SK-N-MC (cell line): ENCODE data around the gene CAPS.

Experiments
- EZH2 ChIP-seq: fragments of 200-600 bp; sonication (generic); IDR thresholded peaks from one replicate; pipeline ENCODE4 v1.6.1; 2017; ENCODE audit warnings: antibody characterized with exemption
- FOXP2 ChIP-seq: optimal IDR thresholded peaks from 2 replicates; pipeline ENCODE3; 2011; ENCODE audit warnings: mild to moderate bottlenecking, moderate library complexity; ENCODE audit not compliant: insufficient read depth; ENCODE audit errors: extremely low read length, control extremely low read depth
- POLR2AphosphoS5 ChIP-seq: IDR thresholded peaks from 2 replicates; pipeline ENCODE4 v1.6.1; 2012; ENCODE audit warnings: mild to moderate bottlenecking, low read depth, low read length, borderline replicate concordance

- TF ChIP-seq EZH2 (no peak), POLR2AphosphoS5 (no peak), FOXP2 (no peak)
Measured at GRCh38 chr19:5953030-5953589, 39.1 kb downstream of the CAPS start.
